SK-N-SH (cell line): ENCODE measurements around the gene CCDC112. TPM values are rescaled to one million over a fixed set of nuclear protein-coding genes. Genes with fewer than 3 reads are reported as not detected.

ENCODE experiments used
- CTCF ChIA-PET: fragments of 300-600, 350-600 bp; formaldehyde crosslinking; extraction: SDS; loops from one replicate; lab custom pipeline; 2021; lab: Yijun Ruan, JAX
- POLR2A ChIA-PET: fragments of 350-600 bp; sonication (Branson Sonifier 250); formaldehyde crosslinking; extraction: SDS; loops from one replicate; lab custom pipeline; 2020; ENCODE audit warnings: antibody characterized with exemption, inconsistent platforms; lab: Yijun Ruan, JAX
- DNase-seq: peaks from one replicate; pipeline ENCODE4 v3.0.0; 2012
- H2AFZ ChIP-seq: fragments of 200-600 bp; sonication (generic); 2 replicates; pipeline ENCODE4 v1.8.1; 2016; ENCODE audit warnings: antibody characterized with exemption, mild to moderate bottlenecking, low read depth
- H3F3A ChIP-seq: fragments of 200-600 bp; sonication (generic); replicated peaks from 2 replicates; pipeline ENCODE3; 2016; ENCODE audit warnings: antibody characterized with exemption, mild to moderate bottlenecking; ENCODE audit not compliant: insufficient read depth
- H3K27ac ChIP-seq, 2 experiments: fragments of 200-500 bp in 1 of 2; fragments of 200-600 bp in 1 of 2; sonication (Bioruptor generic) in 1 of 2; sonication (generic), shearing (Covaris generic) in 1 of 2; 2 replicates each; pipeline versions ENCODE4 v1.5.1 to v1.6.1; 2014 to 2016; ENCODE audit warnings: low read depth in 2 of 2, inconsistent platforms in 1 of 2, low read length in 1 of 2, mild to moderate bottlenecking in 1 of 2, mixed read lengths in 1 of 2
- H3K27me3 ChIP-seq: fragments of 200-600 bp; sonication (generic), shearing (Covaris generic); 2 replicates; pipeline ENCODE4 v1.6.1; 2016; ENCODE audit warnings: mixed run types; ENCODE audit not compliant: insufficient read depth
- H3K36me3 ChIP-seq, 2 experiments: fragments of 200-500 bp in 1 of 2; fragments of 200-600 bp in 1 of 2; sonication (Bioruptor generic) in 1 of 2; sonication (generic) in 1 of 2; replicated peaks in 1 of 2; 2 replicates each; pipeline versions ENCODE3 to v1.5.1; 2014 to 2016; ENCODE audit warnings: low read length in 1 of 2, mild to moderate bottlenecking in 1 of 2; ENCODE audit not compliant: insufficient read depth in 2 of 2, control insufficient read depth in 1 of 2
- H3K4me1 ChIP-seq, 2 experiments: fragments of 200-500 bp in 1 of 2; fragments of 200-600 bp in 1 of 2; sonication (Bioruptor generic) in 1 of 2; sonication (generic), shearing (Covaris generic) in 1 of 2; 2 replicates each; pipeline versions ENCODE4 v1.5.1 to v1.6.1; 2014 to 2016; ENCODE audit warnings: low read depth in 1 of 2, low read length in 1 of 2, mixed run types in 1 of 2; ENCODE audit not compliant: insufficient read depth in 2 of 2, control insufficient read depth in 1 of 2
- H3K4me2 ChIP-seq: fragments of 200-600 bp; sonication (generic), shearing (Covaris generic); 2 replicates; pipeline ENCODE4 v1.6.1; 2017; ENCODE audit warnings: mixed run types
- H3K4me3 ChIP-seq, 2 experiments: fragments of 200-500 bp in 1 of 2; fragments of 200-600 bp in 1 of 2; sonication (Bioruptor generic) in 1 of 2; sonication (generic), shearing (Covaris generic) in 1 of 2; 2 replicates each; pipeline versions ENCODE4 v1.5.1 to v1.8.1; 2014 to 2016; ENCODE audit warnings: low read depth in 2 of 2, inconsistent platforms in 1 of 2, low read length in 1 of 2, mild to moderate bottlenecking in 1 of 2, mixed read lengths in 1 of 2, moderate library complexity in 1 of 2
- H3K79me2 ChIP-seq: fragments of 200-600 bp; sonication (generic); 2 replicates; pipeline ENCODE4 v1.8.1; 2017; ENCODE audit warnings: mild to moderate bottlenecking; ENCODE audit not compliant: insufficient read depth
- H3K9ac ChIP-seq: fragments of 200-600 bp; sonication (generic); 2 replicates; pipeline ENCODE4 v1.6.1; 2017; ENCODE audit warnings: mixed run types
- H3K9me2 ChIP-seq: fragments of 200-600 bp; sonication (generic); 2 replicates; pipeline ENCODE4 v1.6.1; 2017; ENCODE audit warnings: mixed run types
- H3K9me3 ChIP-seq: fragments of 200-600 bp; sonication (generic); 2 replicates; pipeline ENCODE4 v1.6.1; 2017; ENCODE audit warnings: mixed run types, mild to moderate bottlenecking, moderate library complexity
- H4K20me1 ChIP-seq: fragments of 200-600 bp; sonication (generic); 2 replicates; pipeline ENCODE4 v1.6.1; 2017; ENCODE audit warnings: mild to moderate bottlenecking, mixed run types; ENCODE audit not compliant: insufficient read depth
- CHD2 ChIP-seq: fragments of 150-350 bp; IDR thresholded peaks from 2 replicates; pipeline ENCODE4 v1.6.1; 2018; ENCODE audit warnings: low read length; ENCODE audit not compliant: partially characterized antibody
- ELF1 ChIP-seq: IDR thresholded peaks from 2 replicates; pipeline ENCODE4 v1.4.0; 2012
- EP300 ChIP-seq, 2 experiments: IDR thresholded peaks; 2 replicates each; pipeline versions ENCODE4 v1.4.0 to v1.6.1; 2012; ENCODE audit warnings: borderline replicate concordance in 1 of 2, low read depth in 1 of 2, low read length in 1 of 2
- FOSL2 ChIP-seq: IDR thresholded peaks from 2 replicates; pipeline ENCODE4 v1.4.0; 2012; ENCODE audit warnings: low read depth, mild to moderate bottlenecking, moderate library complexity, borderline replicate concordance
- FOXJ3 ChIP-seq: sonication (generic); formaldehyde crosslinking; IDR thresholded peaks from 2 replicates; pipeline ENCODE4 v1.5.1; 2020; ENCODE audit warnings: mild to moderate bottlenecking, missing genetic modification reagents
- FOXM1 ChIP-seq: IDR thresholded peaks from 2 replicates; pipeline ENCODE4 v1.4.0; 2012; ENCODE audit warnings: low read depth, mild to moderate bottlenecking
- GABPA ChIP-seq: IDR thresholded peaks from 2 replicates; pipeline ENCODE4 v1.4.0; 2012; ENCODE audit warnings: low read depth, mild to moderate bottlenecking
- MEF2A ChIP-seq: IDR thresholded peaks from 2 replicates; pipeline ENCODE4 v1.4.0; 2012; ENCODE audit warnings: low read depth, borderline replicate concordance
- NFIC ChIP-seq: IDR thresholded peaks from 2 replicates; pipeline ENCODE4 v1.4.0; 2012; ENCODE audit warnings: borderline replicate concordance
- POLR2AphosphoS5 ChIP-seq: IDR thresholded peaks from 2 replicates; pipeline ENCODE4 v1.6.1; 2012; ENCODE audit warnings: low read depth, low read length
- RAD21 ChIP-seq: IDR thresholded peaks from 2 replicates; pipeline ENCODE4 v1.6.1; 2012; ENCODE audit warnings: mild to moderate bottlenecking, low read length
- RCOR1 ChIP-seq: fragments of 150-350 bp; IDR thresholded peaks from 2 replicates; pipeline ENCODE4 v1.6.1; 2017; ENCODE audit warnings: antibody characterized with exemption, low read length
- RFX5 ChIP-seq: IDR thresholded peaks from 2 replicates; pipeline ENCODE4 v1.6.1; 2012; ENCODE audit warnings: mild to moderate bottlenecking, improper control_type of control experiment, low read length
- SMC3 ChIP-seq: IDR thresholded peaks from 2 replicates; pipeline ENCODE4 v1.6.1; 2012; ENCODE audit warnings: low read depth, low read length, improper control_type of control experiment
- TEAD4 ChIP-seq: IDR thresholded peaks from 2 replicates; pipeline ENCODE4 v1.4.0; 2012; ENCODE audit warnings: mild to moderate bottlenecking, borderline replicate concordance; ENCODE audit not compliant: insufficient read depth
- YY1 ChIP-seq: IDR thresholded peaks from 2 replicates; pipeline ENCODE4 v1.4.0; 2012; ENCODE audit warnings: low read depth, mild to moderate bottlenecking
- WGBS: methylation state at CpG from one replicate; pipeline ENCODE4 v1.1.6; 2017; ENCODE audit warnings: low lambda C conversion rate; 5-methylcytosine and 5-hydroxymethylcytosine counted together
- polyA plus RNA-seq, 3 experiments: library from polyadenylated mRNA; depleted of rRNA; stranded (reverse); fragments of >200 nt; gene quantifications; 2 replicates each; pipeline ENCODE4 v1.2.3, GENCODE V29; 2012
- TF ChIP-seq, protein P1 (sequence below): fragments of 200-600 bp; sonication (generic); IDR thresholded peaks from 2 replicates; pipeline ENCODE4 v1.6.1; 2017; ENCODE audit warnings: antibody characterized with exemption, mild to moderate bottlenecking, moderate library complexity
- TF ChIP-seq, protein P2 (sequence below): IDR thresholded peaks from 2 replicates; pipeline ENCODE4 v1.4.0; 2012; ENCODE audit warnings: low read depth
- TF ChIP-seq, protein P3 (sequence below): IDR thresholded peaks from 2 replicates; pipeline ENCODE4 v1.4.0; 2012; ENCODE audit warnings: low read depth, borderline replicate concordance
- TF ChIP-seq, protein P4 (sequence below): fragments of 150-350 bp; IDR thresholded peaks from 2 replicates; pipeline ENCODE4 v1.6.1; 2016; ENCODE audit warnings: mild to moderate bottlenecking, low read depth, low read length
- TF ChIP-seq, protein P5 (sequence below): IDR thresholded peaks from 2 replicates; pipeline ENCODE4 v1.6.1; 2012; ENCODE audit warnings: mild to moderate bottlenecking, low read depth, low read length, moderate library complexity

CCDC112 gene
- polyA plus RNA-seq, 1 of the 3 experiments (the other 2 are of a cell fraction) = 2.3 TPM

DNA sequence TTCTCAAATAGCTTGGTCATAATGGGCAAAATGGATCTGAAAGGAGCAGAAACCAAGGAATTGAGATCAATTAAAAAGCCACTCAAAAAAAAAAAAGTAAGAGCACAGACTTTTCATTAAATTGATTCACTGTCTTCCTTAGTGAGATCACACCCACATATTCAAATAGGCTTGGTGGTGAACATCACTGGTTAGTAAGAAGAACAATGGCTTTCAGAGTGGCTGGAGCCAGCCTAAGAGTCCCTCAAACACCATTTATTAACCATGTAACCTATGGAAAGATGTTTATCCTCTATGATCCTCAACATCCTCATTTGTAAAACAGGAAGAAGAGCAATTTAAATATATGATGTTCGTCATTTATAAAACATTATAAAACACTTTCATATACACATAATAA is 12.4 kb downstream of the CCDC112 start:
- H3K36me3 ChIP-seq = no peaks in the 10 kb centered on the region
- H3K4me2 ChIP-seq = no peak overlapping the region
- H3K27ac ChIP-seq = no peak overlapping the region
- no peaks in the 10 kb centered on the region for H3K9me3 ChIP-seq
- H4K20me1 ChIP-seq = no peaks in the 10 kb centered on the region
- H3K9ac ChIP-seq = no peak overlapping the region
- no peak for TF ChIP-seq TEAD4
- TF ChIP-seq GABPA = no peak
- TF ChIP-seq FOXJ3 (CRISPR knock-in tag) = no peak
- TF ChIP-seq ELF1 = no peak
- TF ChIP-seq RCOR1 = no peak
- TF ChIP-seq YY1 = no peak
- TF ChIP-seq, protein P1, sequence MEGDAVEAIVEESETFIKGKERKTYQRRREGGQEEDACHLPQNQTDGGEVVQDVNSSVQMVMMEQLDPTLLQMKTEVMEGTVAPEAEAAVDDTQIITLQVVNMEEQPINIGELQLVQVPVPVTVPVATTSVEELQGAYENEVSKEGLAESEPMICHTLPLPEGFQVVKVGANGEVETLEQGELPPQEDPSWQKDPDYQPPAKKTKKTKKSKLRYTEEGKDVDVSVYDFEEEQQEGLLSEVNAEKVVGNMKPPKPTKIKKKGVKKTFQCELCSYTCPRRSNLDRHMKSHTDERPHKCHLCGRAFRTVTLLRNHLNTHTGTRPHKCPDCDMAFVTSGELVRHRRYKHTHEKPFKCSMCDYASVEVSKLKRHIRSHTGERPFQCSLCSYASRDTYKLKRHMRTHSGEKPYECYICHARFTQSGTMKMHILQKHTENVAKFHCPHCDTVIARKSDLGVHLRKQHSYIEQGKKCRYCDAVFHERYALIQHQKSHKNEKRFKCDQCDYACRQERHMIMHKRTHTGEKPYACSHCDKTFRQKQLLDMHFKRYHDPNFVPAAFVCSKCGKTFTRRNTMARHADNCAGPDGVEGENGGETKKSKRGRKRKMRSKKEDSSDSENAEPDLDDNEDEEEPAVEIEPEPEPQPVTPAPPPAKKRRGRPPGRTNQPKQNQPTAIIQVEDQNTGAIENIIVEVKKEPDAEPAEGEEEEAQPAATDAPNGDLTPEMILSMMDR = no peak
- no peak for TF ChIP-seq SMC3
- no peak for TF ChIP-seq RFX5
- no peak for TF ChIP-seq FOSL2
- TF ChIP-seq, all 33 proteins: peak for 0
- no peak overlapping the region for H3K4me3 ChIP-seq
- DNase-seq = no peak
- WGBS = 98% methylated on average over 1 of the region's 1 CpG
- H3K27me3 ChIP-seq = no peaks in the 10 kb centered on the region
- H3K9me2 ChIP-seq = no peaks in the 10 kb centered on the region
- no peaks in the 10 kb centered on the region for H3F3A ChIP-seq
- CTCF ChIA-PET = interaction anchor here (0.7 kb wide), 1 partner anchor 291 kb away, joined by 3 read pairs; no protein-coding TSS in a partner anchor
- no peaks in the 10 kb centered on the region for H3K4me1 ChIP-seq
- H3K79me2 ChIP-seq = peaks cover 25% of the 10 kb centered on the region; the same call in 1 of the 2 replicates
- H2AFZ ChIP-seq = no peak overlapping the region
- POLR2A ChIA-PET = no interaction called here

DNA sequence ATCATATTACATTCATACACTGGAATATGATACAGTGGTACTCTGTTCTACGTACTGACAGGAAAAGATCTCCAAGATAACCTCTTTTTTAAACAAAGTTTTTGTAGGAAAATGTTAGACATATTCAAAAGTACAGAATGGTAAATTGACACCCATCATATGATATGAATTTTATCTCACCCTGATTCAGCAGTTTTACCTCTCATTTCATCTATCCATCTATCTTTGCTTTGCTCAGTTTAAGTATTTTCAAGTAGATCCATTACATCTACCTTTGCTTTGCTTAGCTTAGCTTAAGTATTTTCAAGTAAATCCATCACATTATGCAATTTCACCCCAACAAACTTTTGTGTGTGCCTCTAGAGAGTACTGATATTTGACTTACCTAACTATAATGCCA is 14.3 kb downstream of the CCDC112 start:
- H3K4me3 ChIP-seq = no peak overlapping the region
- H3K79me2 ChIP-seq = peaks cover 12% of the 10 kb centered on the region; the same call in 1 of the 2 replicates
- TF ChIP-seq, protein P2, sequence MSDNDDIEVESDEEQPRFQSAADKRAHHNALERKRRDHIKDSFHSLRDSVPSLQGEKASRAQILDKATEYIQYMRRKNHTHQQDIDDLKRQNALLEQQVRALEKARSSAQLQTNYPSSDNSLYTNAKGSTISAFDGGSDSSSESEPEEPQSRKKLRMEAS = no peak
- no peak for TF ChIP-seq POLR2AphosphoS5
- no peak for TF ChIP-seq FOXJ3 (CRISPR knock-in tag)
- TF ChIP-seq, protein P3, sequence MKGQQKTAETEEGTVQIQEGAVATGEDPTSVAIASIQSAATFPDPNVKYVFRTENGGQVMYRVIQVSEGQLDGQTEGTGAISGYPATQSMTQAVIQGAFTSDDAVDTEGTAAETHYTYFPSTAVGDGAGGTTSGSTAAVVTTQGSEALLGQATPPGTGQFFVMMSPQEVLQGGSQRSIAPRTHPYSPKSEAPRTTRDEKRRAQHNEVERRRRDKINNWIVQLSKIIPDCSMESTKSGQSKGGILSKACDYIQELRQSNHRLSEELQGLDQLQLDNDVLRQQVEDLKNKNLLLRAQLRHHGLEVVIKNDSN = no peak
- TF ChIP-seq, protein P4, sequence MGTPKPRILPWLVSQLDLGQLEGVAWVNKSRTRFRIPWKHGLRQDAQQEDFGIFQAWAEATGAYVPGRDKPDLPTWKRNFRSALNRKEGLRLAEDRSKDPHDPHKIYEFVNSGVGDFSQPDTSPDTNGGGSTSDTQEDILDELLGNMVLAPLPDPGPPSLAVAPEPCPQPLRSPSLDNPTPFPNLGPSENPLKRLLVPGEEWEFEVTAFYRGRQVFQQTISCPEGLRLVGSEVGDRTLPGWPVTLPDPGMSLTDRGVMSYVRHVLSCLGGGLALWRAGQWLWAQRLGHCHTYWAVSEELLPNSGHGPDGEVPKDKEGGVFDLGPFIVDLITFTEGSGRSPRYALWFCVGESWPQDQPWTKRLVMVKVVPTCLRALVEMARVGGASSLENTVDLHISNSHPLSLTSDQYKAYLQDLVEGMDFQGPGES = no peak
- TF ChIP-seq RFX5 = no peak
- no peak for TF ChIP-seq FOXM1
- TF ChIP-seq, protein P5, sequence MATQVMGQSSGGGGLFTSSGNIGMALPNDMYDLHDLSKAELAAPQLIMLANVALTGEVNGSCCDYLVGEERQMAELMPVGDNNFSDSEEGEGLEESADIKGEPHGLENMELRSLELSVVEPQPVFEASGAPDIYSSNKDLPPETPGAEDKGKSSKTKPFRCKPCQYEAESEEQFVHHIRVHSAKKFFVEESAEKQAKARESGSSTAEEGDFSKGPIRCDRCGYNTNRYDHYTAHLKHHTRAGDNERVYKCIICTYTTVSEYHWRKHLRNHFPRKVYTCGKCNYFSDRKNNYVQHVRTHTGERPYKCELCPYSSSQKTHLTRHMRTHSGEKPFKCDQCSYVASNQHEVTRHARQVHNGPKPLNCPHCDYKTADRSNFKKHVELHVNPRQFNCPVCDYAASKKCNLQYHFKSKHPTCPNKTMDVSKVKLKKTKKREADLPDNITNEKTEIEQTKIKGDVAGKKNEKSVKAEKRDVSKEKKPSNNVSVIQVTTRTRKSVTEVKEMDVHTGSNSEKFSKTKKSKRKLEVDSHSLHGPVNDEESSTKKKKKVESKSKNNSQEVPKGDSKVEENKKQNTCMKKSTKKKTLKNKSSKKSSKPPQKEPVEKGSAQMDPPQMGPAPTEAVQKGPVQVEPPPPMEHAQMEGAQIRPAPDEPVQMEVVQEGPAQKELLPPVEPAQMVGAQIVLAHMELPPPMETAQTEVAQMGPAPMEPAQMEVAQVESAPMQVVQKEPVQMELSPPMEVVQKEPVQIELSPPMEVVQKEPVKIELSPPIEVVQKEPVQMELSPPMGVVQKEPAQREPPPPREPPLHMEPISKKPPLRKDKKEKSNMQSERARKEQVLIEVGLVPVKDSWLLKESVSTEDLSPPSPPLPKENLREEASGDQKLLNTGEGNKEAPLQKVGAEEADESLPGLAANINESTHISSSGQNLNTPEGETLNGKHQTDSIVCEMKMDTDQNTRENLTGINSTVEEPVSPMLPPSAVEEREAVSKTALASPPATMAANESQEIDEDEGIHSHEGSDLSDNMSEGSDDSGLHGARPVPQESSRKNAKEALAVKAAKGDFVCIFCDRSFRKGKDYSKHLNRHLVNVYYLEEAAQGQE = no peak
- no peak for TF ChIP-seq TEAD4
- no peak for TF ChIP-seq NFIC
- TF ChIP-seq MEF2A = no peak
- TF ChIP-seq CHD2 = no peak
- no peak for TF ChIP-seq RAD21
- no peak for TF ChIP-seq EP300 (IDR thresholded peaks at IDR 0.05; ENCODE audit: borderline replicate concordance in 1 of 2, low read depth in 1 of 2, low read length in 1 of 2)
- no peak overlapping the region for H3K9ac ChIP-seq
- ChIA-PET CTCF (no interaction called here), POLR2A (no interaction called here)
- H3K4me1 ChIP-seq = no peaks in the 10 kb centered on the region
- no peak overlapping the region for H2AFZ ChIP-seq
- H3K9me3 ChIP-seq = no peaks in the 10 kb centered on the region
- no peaks in the 10 kb centered on the region for H4K20me1 ChIP-seq
- WGBS = 94% methylated on average over 1 of the region's 1 CpG
- no peak overlapping the region for H3K27ac ChIP-seq
- H3F3A ChIP-seq = no peaks in the 10 kb centered on the region
- H3K36me3 ChIP-seq = peaks cover under 1 to 4% of the 10 kb centered on the region in 2 experiments
- no peaks in the 10 kb centered on the region for H3K9me2 ChIP-seq
- H3K4me2 ChIP-seq = no peak overlapping the region
- H3K27me3 ChIP-seq = no peaks in the 10 kb centered on the region
- no peak for DNase-seq
